RWPE1 (cell line): Measurements from ENCODE around the gene ATP6V1A.

Source experiments
- CTCF ChIA-PET: fragments of 350-600 bp; sonication (Branson Sonifier 250); formaldehyde crosslinking; extraction: SDS; loops from one replicate; lab custom pipeline; 2021; lab: Yijun Ruan, JAX
- POLR2A ChIA-PET: fragments of 400-600 bp; formaldehyde crosslinking; extraction: SDS; loops from one replicate; lab custom pipeline; 2020; ENCODE audit warnings: antibody characterized with exemption; ENCODE audit not compliant: low non-redundant PET; lab: Yijun Ruan, JAX
- DNase-seq: peaks from one replicate; pipeline ENCODE4 v3.0.0; 2012; ENCODE audit warnings: low spot score
- H3K27ac ChIP-seq: fragments of 450-650 bp; 2 replicates; pipeline ENCODE4 v1.5.1; 2017
- CTCF ChIP-seq: fragments of 450-650 bp; conservative IDR thresholded peaks from 2 replicates; pipeline ENCODE4 v1.5.1; 2017; ENCODE audit warnings: low read depth, mild to moderate bottlenecking

ATP6V1A gene

DNA sequence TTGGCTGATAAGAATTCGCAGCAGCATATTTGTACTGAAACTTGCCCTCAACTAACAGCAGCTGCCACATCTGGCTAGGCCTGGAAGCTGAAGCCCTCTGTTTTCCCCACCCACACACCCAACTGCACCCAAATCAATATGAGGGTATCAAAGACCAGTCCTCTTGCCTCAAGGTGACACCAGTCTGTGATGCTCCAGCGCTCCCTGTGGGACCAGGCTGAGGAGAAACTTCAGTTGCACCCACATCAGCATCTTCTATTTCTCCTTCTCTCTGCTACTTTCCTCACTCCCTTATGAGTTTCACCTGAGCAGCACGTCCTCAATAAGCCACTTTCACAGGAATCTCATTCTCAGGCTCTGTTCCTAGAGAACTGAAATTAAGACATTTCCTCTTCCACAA is 73.0 kb downstream of the ATP6V1A start:
- CTCF ChIA-PET: no interaction called here

DNA sequence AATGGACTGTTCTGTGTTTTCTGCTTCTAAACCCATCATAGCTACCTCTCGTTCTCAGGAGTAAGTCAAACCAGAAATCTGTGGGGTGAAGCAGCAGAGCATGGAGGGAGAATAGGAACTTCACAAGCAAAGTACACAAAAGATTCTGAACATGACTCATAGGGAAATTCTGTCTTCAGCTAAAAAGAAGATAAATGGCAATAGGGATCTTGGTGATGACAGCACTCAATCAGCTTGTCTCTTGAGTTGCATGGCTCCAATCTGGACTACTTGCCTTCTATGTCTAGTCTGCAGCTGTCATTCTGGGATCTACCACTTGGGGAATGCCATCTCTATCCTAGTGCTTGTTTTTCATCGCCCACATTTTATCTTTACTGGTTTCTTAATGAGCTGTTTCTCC is 78.3 kb downstream of the ATP6V1A start:
- no peak overlapping the region for H3K27ac ChIP-seq
- CTCF ChIA-PET: interaction anchor here (1.1 kb wide), 1 partner anchor 12 kb away, joined by 4 read pairs; no protein-coding TSS in a partner anchor
- DNase-seq: no peak
- TF ChIP-seq CTCF: no peak
- POLR2A ChIA-PET: no interaction called here

More for the DNA sequence above, 73.0 kb downstream of the ATP6V1A start:
- H3K27ac ChIP-seq: no peak overlapping the region
- TF ChIP-seq CTCF: no peak
- POLR2A ChIA-PET: no interaction called here
- no peak for DNase-seq

DNA sequence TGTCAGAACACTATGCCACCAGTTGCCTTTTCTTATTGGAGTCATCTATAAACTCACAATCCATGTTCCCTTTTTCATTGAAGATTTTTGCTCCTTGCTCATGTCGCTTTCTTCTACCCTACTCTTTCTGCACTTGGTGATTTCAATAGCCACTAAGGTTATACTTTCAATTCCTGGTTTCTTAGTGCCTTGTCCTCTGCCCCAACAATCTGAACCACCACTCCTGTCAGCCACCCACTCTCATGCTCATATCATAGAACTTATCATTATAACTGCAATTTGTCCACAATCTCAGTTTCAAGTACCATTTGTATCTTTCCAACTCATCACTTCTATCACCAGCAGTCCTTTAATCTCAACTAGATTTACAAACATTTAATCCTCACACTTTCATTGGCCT is 81.8 kb downstream of the ATP6V1A start:
- POLR2A ChIA-PET: no interaction called here
- no peak for TF ChIP-seq CTCF
- no peak for DNase-seq
- H3K27ac ChIP-seq: no peak overlapping the region
- CTCF ChIA-PET: no interaction called here

DNA sequence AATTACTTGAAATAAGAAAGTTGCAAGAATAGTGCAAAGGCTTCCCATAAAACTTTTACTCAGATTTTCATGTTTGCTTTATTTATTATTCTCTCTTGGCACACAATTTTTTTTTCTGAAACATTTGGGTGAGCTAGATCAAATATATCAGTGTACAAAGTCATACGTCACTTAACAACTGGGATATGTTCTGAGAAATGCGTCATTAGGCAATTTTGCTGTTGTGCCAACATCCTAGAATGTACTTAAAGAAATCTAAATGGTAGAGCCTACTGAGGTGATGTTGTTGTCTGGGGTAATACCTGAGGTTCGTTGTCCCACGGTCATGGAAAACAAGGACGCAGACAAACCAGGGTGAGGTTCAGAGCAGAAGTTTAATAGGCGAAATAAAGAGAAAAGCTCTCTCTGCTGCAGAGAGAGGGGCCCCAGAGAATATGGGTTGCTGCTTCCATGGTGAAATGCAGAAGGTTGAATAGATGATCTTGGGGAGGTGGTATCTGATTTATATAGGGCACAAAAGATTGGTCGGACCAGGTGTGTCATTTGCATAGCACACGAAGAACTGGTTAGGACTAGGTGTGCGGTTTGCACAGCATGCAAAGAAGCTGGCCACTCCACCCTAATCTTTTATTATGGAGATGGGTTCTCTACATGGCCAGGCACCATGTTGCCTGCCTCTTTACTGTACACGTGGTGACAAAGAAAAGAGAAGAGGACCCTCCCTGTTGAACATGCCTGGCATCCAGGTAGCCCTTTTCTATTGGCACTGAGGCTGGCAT is 82.9 kb downstream of the ATP6V1A start:
- no peak for DNase-seq
- no peak for TF ChIP-seq CTCF
- no peak overlapping the region for H3K27ac ChIP-seq
- ChIA-PET POLR2A (no interaction called here), CTCF (no interaction called here)

DNA sequence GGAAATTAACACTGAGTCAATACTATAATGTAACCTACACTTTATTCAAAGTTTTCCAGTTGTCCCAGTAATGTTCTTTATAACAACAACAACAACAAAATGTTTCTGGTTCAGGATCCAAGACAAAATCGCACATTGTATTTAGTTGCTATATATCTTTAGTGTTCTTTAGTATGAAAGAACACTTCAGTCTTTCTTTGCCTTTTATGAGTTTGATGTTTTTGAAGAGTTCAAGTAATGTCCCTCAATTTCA is 84.2 kb downstream of the ATP6V1A start:
- TF ChIP-seq CTCF: no peak
- CTCF ChIA-PET: no interaction called here
- POLR2A ChIA-PET: no interaction called here
- peak overlapping the region; percentile 61 for H3K27ac ChIP-seq
- no peak for DNase-seq

GRCh38 chr3:113832477-113833164 is 85.8 kb downstream of the ATP6V1A start:
- no peak for DNase-seq
- no peak overlapping the region for H3K27ac ChIP-seq
- no peak for TF ChIP-seq CTCF
- ChIA-PET POLR2A (no interaction called here), CTCF (no interaction called here)
